Measurements from ENCODE around the gene HIGD2A. TPM values are rescaled to one million over a fixed set of nuclear protein-coding genes. Genes with fewer than 3 reads are reported as not detected.

HIGD2A gene
- total and polyA plus RNA-seq, 9 of the 15 experiments (the other 6 are each of a cell fraction or from before 2014, with no cell fraction given): 94.7 to 264 (median 163) TPM

- TF ChIP-seq ZNF785 (CRISPR knock-in tag; IDR thresholded peaks at IDR 0.05) (no peak), ZC3H4 (CRISPR knock-in tag; IDR thresholded peaks at IDR 0.05; ENCODE audit: borderline replicate concordance) (no peak), PCBP2 (IDR thresholded peaks at IDR 0.05; ENCODE audit: low read depth, low read length, poor library complexity, severe bottlenecking) (no peak), NFE2 (IDR thresholded peaks at IDR 0.05; ENCODE audit: low read depth) (no peak), HMGN3 (IDR thresholded peaks at IDR 0.05; ENCODE audit: borderline replicate concordance, extremely low read depth, insufficient read length, low read depth, low read length) (no peak), CTBP1 (IDR thresholded peaks at IDR 0.05; ENCODE audit: borderline replicate concordance) (no peak)
These were observed 5.8 kb upstream of the HIGD2A start (continued) for GRCh38 chr5:176382721-176383120.

- no peak for TF ChIP-seq CBX1 (IDR thresholded peaks at IDR 0.05; ENCODE audit: low read depth)
- TF ChIP-seq MLX (CRISPR knock-in tag; conservative IDR thresholded peaks at IDR 0.05): no peak
- no peak for TF ChIP-seq YBX1 (IDR thresholded peaks at IDR 0.05)
- 0 out of 2 replicates have a peak, but pooled peaks have one; percentile 30 for TF ChIP-seq SUPT5H (IDR thresholded peaks at IDR 0.05)
- TF ChIP-seq POLR2G (IDR thresholded peaks at IDR 0.05; ENCODE audit: low read depth, low read length): peak; percentile 57
- peak; percentile 21 for TF ChIP-seq POLR2A (conservative IDR thresholded peaks at IDR 0.05)
- TF ChIP-seq SMARCA4 (IDR thresholded peaks at IDR 0.05): no peak
- no peak for TF ChIP-seq NFIC (IDR thresholded peaks at IDR 0.05)
- no peak for TF ChIP-seq HCFC1 (IDR thresholded peaks at IDR 0.05; ENCODE audit: low read depth, low read length)
- no peak for TF ChIP-seq ZNF324 (CRISPR knock-in tag; IDR thresholded peaks at IDR 0.05)
- no peak for TF ChIP-seq MCM7 (IDR thresholded peaks at IDR 0.05)
- peak; percentile 65 for TF ChIP-seq RBFOX2 (IDR thresholded peaks at IDR 0.05; ENCODE audit: low read depth, low read length)
- Histone ChIP-seq H3K27ac (ENCODE audit: extremely low read depth, low read depth, low read length) (no peak overlapping the region), H3K9ac (ENCODE audit: insufficient read depth in 1 of 2, low read depth in 2 of 2, low read length in 2 of 2) (0 out of 4 replicates have a peak overlapping the region, but pooled peaks of 1 of the 2 experiments have one; percentile 23), H3K9me1 (ENCODE audit: control insufficient read depth, insufficient read depth, low read length) (no peaks in the 10 kb centered on the region), H4K20me1 (replicated peaks; ENCODE audit: control insufficient read depth, insufficient read depth, low read length) (no peaks in the 10 kb centered on the region; the same call in 1 of the 2 replicates), H3K79me2 (ENCODE audit: control insufficient read depth, insufficient read depth, low read length) (peaks cover 37% of the 10 kb centered on the region), H3K4me2 (ENCODE audit: insufficient read depth, low read length) (no peak overlapping the region), H3K36me3 (ENCODE audit: control insufficient read depth, insufficient read depth, low read length) (peaks cover 82% of the 10 kb centered on the region), H3K4me1 (replicated peaks in 1 of 2; ENCODE audit: control insufficient read depth in 2 of 2, insufficient read depth in 2 of 2, low read length in 2 of 2) (peaks cover 6 to 7% of the 10 kb centered on the region in 2 experiments; a peak in 3 of 5 replicates), H3K4me3 (no peak overlapping the region), H3K27me3 (ENCODE audit: control insufficient read depth in 2 of 2, insufficient read depth in 2 of 2, low read length in 2 of 2) (no peaks in the 10 kb centered on the region), H2AFZ (ENCODE audit: low read depth, low read length) (no peak overlapping the region), H3K9me3 (replicated peaks; ENCODE audit: control insufficient read depth, insufficient read depth, low read depth, low read length) (no peaks in the 10 kb centered on the region)
- WGBS (ENCODE audit: insufficient coverage, low coverage, missing lambda C conversion rate): 97% methylated on average over 14 of the region's 15 CpGs
- ATAC-seq (no peak), DNase-seq (ENCODE audit: extremely low read depth in 1 of 4, low spot score in 3 of 4) (no peak), FAIRE-seq (no peak)
- intact Hi-C loops (cut with micrococcal nuclease) (no loop called here), in situ Hi-C loops (cut with MboI) (no loop called here)
- ChIA-PET POLR2A (interaction anchor here (0.8 kb wide), 1 partner anchor 11 kb away, joined by 3 read pairs; no protein-coding TSS in a partner anchor), CTCF (ENCODE audit: low intra/inter-chr PET ratio) (no interaction called here)
- no TSS peak for BruUV-seq (replicated peaks)
These were observed 5.2 kb upstream of the HIGD2A start for GRCh38 chr5:176383248-176383905.
